GM19240 (cell line): ENCODE measurements around the gene THADA.

ENCODE experiments used
- DNase-seq: peaks from one replicate; pipeline ENCODE4 v3.0.0; 2011; ENCODE audit warnings: low spot score; ENCODE audit not compliant: insufficient read length

Gene THADA

GRCh38 chr2:43225788-43226557, 369.9 kb downstream of the THADA start:
- no peak for DNase-seq

GRCh38 chr2:43225093-43225787, 370.6 kb downstream of the THADA start:
- DNase-seq, result no peak

GRCh38 chr2:43224571-43225092, 371.2 kb downstream of the THADA start:
- no peak for DNase-seq

DNA sequence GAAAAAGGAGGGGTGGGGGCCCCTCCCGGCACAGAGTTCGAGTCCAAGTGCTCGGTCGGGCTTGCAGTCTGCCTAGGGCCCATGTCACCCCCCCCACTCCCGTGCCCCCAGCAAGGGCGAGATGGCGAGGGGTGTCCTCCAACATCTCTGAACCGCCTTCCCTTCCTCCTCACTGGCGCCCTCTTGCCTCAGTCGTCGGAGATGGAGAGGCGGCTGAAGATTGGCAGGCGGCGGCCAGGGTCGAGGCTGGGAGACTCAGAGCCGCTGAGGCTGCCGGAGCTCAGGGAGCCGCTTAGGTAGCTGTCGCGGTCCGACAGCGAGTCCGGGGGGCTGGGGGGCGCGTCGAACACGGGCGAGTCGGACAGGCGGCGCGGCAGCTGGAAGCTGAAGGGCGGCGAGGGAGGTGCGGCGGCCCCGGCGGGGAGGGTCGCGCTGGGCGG, 371.7 kb downstream of the THADA start:
- DNase-seq, result no peak

DNA sequence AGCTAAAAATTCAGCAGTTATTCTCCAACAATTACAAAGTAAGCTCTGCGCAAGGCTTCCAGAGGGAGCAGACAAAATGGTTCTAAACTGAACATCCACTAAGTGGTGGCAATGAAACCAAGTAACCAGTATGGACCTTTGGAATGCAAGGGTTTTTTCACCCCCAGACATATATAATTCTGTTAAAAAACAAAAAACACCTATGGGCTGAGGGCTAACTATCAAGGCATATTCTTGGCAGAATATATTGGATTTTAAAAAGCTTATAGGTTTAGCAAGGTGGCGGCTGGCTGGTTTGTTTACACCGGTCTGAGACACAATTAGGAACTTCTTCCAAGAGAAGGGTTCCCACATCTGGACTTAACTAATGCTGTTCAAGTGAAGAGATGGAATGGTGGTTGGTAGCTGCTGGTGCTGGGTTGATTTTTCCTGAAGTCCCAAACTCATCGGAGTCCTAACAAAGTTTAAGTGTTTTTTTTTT, 372.3 kb downstream of the THADA start:
- no peak for DNase-seq

DNA sequence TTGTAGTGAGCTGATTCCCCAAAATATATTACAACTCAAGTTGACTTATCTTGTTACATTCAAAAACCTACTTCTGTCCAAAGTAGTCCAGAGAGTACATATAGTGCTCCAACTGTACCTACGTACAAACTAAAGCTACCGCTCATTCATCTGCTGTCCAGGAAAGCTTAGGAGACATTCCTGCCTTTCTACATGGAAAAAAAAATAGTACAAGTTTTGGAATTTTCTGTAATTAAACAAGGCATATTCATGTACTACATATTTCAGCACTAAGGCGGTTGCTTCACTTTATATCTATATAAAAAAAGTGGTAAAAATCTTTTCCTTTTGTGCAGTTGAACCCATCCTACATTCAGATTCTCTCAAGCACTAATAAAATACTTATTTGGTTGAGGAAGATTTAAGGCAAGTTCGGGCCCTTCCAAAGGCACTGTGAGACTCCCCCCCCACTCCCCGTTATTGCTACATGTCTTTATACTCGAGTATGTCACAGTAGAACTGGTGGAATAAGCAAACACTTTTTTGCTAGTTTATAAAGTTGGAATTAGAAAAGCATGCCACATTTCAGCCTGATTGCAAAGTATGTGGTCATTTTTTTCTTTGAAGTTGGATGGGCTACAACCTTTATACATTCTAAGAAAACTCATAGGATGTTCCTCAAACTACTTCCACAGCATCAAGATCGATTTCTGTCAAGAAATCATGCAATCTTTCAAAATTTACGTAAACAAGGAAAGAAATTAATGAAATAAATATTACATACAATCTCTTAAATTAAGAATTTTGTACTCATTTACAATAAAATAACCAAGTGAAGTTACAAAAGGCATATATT, 373.1 kb downstream of the THADA start:
- DNase-seq, result no peak

DNA sequence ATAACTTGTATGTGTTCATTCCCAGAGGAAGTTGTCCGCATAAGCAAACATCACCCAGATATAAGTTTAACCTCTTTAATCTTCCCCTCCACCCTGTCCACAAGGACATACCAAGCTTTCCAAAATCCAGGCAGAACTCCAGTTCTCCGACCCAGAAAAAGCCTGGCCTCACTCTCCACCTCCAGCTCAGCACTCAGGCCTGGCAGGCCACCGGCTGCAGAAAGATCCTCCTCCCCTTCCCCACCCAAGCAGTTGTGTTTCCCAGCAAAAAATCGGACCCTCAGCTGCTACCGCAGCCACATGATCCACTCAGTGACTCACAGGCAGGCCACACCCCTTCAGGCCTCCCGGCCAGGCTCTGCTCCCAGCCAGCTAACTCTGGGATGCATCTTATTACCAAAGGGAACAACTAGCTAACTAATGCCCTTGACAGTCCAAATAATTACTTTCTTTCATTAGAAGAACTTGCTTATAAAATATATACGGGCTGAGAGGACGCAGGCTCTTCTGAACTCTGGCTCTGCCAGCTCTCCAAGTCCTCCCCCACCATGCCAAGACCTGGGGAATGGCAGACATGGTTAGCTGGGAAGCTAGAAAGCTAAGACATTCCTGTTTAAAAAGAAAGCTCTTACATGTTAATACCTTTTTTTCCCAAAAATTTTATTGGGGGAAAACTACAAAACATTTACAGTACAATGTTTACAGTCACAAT, 373.9 kb downstream of the THADA start:
- DNase-seq, result no peak

DNA sequence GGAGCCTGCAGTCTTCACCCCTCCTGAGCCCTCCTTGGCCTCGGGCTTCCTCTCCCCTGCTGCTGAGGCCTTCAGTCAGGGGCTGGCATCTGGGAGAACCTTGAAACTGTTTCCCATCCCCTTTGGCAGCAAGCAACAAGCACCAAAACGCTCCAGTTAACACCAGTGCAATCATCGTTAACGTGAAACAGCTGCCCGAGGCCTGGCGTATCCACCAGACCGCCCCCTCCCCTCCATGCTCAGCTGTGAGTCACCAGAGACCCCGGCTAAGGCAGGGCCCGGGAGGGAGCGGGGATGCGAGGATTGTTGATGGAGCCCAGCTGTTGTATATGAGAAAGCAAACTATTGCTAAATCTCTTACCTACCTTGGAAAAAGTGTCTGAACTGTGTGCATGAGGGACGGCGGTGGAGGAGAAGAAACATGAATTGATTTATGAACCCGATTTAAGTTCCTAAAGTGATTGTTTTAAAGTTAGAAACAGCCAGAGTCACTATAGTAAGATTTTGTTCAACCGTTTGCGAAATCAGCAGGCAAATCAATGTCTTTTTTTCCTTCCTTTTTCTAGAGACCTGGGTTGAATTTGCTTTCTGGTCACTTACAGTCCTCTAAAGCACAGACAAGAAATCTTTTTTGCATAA, 374.6 kb downstream of the THADA start:
- no peak for DNase-seq

- no peak for DNase-seq
Observed at GRCh38 chr2:43220760-43221123, 375.1 kb downstream of the THADA start.

DNA sequence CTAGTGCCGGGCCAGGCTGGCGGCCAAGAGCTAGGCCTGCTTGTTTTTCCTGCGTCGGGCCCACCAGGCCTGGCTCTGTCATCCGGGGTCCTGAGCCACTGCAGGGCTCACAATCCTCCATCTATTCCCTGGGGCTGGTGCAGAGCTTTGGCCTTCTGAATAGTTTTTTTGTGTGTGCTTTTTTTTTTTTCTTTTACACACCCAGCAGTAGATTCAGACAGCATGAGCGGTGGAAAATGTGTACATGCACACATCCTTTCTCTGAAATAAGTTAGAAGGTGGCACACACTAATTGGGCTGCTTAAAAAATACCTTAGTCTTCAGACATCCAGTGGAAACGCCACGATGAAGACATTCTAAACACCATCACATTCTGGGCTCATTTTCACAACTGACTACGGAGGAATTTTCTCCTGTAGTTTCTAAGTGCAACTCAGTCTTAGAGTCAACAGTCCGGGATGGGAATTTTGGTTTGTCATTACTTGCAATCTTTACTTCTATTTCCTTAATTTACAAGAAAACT, 375.5 kb downstream of the THADA start:
- no peak for DNase-seq

GRCh38 chr2:43219383-43220228, 376.2 kb downstream of the THADA start:
- DNase-seq, result peak; percentile 66

DNA sequence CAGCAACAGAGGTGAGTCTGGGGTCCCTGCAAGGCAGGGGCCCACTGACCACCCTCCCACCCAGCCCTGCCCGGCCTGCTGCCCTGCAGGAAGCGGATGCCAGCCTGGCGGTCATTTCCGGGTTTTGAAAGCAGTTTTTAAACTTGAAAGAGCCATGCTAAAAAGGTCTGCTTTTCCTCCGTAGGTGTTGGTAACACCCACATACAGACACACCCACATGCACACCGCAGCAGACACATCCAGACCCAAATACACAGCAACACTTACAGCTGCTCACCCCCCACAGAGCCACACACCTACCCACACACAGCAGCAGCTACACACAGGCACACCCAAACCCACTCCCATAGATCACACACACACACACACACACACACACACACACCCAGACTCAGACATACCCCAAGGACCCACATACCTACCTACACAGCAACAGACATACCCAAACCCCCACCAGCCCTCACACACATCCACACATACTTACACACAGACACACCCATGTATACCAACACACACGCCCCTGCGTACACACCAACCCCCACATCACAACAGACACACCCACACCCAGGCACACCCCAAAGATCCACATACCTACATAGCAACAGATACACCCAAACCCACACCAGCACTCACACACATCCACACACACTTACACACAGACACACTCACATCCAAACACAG, 377.0 kb downstream of the THADA start:
- DNase-seq, result no peak

- no peak for DNase-seq
Observed at GRCh38 chr2:43218155-43218701, 377.6 kb downstream of the THADA start.

DNA sequence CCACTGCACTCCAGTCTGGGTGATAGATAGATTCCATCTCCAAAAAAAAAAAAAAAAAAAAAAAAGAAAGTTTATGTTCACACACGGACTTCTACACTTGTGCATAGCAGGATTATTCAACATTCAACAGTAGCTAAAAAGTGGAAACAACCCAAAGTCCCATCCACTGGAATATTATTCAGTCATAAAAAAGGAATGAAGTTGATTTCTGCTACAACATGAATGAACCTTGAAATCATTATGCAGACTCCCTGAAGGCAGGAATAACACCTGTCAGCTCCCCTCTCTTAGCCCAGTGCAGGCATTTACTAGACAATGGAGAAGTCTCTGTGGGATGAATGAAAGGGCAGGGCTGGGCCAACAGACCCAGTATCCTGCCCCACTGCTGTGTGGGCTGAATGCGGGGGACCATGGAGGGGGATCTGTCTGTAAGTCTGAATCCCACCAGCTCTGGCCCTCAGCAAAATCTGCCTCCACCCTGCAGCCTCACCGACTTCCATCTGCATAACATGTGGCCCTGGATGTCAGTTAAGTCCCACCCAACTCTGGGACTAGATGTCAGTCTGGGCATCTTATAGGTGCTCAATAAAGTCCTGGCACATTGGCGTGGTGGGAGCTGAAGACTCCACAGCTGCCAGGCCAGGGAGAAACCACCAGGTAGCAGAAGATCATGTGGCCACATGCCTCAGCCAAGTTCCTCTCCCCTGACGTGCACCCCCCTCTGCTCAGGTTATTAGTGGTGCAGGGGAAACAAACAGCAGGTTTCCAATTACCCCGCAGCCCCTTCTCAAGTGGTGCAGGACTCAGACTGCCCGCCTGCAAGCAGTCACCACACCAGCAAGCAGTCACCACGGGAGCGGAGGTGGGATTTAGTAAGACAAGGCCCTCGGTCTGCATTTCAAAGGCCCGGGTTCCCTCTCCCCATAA, 378.3 kb downstream of the THADA start:
- DNase-seq, result no peak

GRCh38 chr2:43216629-43217028, 379.2 kb downstream of the THADA start:
- no peak for DNase-seq

DNA sequence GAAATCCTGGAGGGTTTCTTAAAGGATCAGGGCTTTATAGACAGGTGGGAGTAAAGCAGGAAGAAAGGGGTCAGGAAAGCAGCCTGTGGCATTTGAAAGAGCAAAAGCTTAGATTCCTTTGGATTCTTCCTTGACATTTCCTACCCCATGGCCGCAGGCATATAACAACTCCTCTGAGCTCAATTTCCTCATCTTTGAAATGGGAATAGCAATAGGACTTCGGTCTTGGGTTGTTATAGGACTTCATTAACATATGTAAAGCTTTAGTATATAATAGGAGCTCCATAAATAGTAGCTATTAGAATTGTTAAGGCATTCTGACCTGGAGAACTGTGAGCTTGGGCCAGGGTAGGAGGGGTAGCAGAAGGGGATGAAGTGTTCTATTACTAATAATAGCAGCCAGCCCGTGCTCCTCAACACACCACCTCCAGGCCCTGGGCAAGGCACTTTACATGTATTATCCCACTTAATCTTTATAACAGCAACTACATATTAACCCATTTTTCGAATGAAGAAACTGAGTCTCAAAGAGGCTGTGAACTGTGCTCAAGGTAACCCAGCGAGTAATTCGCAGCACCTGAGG, 380.1 kb downstream of the THADA start:
- no peak for DNase-seq

- no peak for DNase-seq
Observed at GRCh38 chr2:43214253-43214652, 381.6 kb downstream of the THADA start.
